Midbrain (tissue), 1 donor: ENCODE data around the gene GNAZ.
"Not testable (repeated sequence)": the region's sequence is repeated elsewhere in the genome, so short reads cannot be mapped to it uniquely, and the experiment has no call there.

ENCODE experiments used
- DNase-seq: peaks from one replicate; lab custom pipeline; 2025; lab: John Stamatoyannopoulos, UW

Gene GNAZ

DNA sequence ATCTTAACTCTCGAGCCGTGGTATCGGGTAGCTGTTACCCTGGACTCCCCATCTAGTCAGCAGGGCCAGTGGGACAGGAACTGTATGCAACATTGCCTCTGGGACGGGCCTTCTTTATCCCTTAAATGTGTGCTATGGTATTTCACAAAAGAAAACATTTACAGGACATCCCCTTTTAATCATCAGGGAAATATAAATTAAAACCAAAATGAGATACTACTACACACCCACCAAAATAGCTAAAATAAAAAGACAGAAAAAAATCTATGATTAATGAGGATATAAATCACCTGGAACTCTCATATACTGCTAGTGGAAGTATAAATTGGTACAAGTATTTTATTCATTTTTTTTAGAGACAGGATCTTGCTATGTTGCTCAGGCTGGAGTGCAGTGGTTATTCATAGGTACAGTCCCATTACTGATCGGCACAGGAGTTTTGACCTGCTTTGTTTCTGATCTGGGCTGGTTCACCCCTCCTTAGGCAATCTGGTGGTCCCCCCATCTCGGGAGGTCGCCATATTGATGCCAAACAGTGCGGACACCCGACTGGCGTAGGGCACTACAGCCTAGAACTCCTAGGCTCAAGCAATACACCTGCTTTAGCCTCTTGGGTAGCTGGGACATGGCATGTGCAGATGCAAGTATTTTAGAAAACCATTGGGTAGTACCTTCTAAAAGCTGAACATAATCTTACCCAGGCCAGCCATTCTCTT lies 62.2 kb downstream of the GNAZ start:
- DNase-seq = no peak

DNA sequence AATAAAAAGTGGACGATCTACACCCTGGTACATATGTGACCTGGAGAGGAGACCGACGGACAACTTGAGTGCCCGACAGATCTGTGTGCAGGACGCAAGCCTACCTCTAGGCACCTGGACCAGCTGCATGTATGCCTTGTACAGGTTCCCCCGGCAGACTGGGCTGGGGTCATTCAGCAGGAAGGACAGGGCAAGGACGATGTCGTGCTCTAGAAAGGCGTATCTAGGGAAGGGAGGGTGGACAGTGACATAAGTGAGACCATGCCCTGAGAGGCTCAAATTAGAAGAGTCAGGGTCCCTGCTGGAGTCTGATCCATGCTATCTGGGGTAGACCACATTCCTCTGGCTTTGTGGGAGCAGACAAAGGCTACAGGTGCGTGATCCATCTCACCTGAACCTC lies 63.6 kb downstream of the GNAZ start:
- DNase-seq = no peak

DNA sequence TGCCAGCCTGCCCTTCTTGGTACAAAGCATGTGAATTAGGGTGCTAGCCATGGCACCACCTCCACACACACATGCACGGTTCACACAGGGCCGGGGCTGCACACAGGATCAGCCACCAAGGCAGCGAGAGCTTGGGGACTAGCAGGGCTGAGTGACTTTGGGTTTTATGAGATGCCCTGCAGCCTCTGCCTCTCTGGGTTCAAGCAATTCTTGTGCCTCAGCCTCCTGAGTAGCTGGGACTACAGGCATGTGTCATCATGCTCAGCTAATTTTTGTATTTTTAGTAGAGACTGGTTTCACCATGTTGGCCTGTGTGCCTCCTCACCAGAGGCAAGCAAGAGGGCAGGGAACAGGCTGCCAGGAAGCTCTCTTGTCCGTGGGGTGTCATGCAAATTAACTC lies 66.7 kb downstream of the GNAZ start:
- not testable (repeated sequence) for DNase-seq

DNA sequence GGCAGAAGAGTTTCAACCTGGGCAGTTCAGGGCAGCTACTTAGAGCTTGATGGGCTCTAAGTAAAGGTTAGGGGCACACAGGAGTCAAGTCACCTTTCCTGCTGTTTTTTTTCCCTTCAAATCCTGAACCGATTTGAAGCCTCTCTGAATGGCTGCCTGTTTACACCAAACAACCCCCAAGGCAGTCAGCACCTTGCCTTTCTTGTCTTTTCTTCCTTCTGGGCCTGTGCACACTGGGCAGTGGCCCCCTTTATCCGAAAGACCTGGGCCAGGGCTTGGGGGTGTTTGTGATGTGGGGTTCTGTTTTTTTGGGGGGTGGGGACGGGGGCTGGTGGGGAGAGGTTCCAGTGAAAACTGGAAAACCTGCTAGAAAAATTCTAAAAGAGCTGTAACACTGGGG lies 67.1 kb downstream of the GNAZ start:
- no peak for DNase-seq

DNA sequence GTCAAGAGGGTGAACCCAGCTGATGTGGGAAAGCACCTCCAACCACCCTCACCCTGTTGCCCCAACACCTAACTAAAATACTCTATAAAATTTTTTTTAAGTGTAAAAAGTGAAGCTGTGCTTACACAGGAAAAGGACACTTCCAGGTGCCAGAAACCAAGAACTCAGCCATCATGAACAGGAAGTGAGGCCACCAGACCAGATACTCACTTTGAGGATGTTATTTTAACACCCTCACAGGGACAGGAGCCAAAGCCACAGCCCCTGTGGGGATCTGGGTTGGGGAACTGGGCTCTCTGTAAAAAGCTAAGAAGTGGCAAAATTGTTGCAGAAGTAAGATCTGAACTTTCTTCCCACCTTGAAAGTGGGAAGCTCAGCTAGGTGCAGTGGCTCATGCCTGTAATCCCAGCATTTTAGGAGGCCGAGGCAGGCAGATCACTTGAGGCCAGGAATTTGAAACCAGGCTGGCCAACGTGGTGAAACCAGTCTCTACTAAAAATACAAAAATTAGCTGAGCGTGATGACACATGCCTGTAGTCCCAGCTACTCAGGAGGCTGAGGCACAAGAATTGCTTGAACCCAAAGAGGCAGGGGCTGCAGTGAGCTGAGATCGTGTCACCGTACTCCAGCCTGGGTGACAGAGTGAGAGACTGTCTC lies 67.7 kb downstream of the GNAZ start:
- DNase-seq = no peak

DNA sequence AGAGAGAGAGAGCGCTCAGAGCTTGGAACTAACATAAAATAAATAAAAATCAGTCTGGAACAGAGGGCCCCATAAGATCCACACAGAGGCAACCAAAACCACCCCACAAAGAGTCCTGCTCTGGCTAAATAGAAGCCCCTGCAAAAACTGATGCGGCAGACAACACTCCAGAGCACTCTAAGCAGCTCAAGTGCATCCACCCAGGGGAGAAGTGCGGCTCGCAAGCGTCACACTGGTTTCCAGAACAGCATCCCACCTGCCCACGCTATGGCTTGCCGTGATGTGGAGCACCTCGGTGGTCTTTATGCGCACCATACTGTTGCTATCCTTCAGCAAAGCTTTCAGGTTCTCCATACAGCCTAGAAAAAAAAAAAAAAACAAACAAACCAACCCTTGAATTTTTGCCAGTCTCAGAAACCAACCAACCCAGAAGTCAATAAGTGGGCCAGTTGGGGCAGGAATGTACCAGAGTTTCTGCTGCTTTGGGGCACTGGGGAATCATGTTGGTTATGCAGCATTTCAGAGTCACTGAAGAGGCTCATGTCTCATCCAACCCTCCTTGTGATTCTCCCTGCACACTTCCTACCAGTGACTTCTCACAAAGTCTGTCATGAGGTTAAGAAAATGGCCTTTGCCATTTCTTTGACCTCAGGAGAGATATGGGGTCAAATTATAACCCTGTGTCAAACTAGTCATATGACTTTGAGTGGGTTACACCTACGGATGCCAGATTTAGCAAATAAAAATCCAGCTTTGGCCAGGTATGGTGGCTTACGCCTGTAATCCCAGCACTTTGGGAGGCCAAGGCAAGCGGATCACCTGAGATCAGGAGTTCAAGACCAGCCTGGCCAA lies 68.5 kb downstream of the GNAZ start:
- DNase-seq = no peak

DNA sequence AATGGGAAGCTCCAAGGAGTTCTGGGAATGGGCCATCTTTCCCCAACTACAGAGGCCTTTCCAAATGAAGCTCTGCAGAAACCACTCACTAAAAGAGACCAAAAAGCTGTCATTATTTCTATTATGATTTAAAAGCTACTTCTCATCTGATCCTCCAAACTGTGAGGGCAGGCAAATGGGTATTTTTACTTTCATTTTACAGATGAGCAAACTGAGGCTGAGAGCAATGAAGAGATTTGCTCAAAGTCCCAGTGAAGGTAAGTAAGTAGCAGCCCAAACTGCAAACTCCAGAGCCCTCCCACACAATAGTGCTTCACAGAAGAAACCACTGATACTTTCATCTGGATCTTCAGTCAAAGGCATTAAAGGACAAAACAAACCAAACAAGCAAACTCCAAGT lies 70.1 kb downstream of the GNAZ start:
- no peak for DNase-seq

DNA sequence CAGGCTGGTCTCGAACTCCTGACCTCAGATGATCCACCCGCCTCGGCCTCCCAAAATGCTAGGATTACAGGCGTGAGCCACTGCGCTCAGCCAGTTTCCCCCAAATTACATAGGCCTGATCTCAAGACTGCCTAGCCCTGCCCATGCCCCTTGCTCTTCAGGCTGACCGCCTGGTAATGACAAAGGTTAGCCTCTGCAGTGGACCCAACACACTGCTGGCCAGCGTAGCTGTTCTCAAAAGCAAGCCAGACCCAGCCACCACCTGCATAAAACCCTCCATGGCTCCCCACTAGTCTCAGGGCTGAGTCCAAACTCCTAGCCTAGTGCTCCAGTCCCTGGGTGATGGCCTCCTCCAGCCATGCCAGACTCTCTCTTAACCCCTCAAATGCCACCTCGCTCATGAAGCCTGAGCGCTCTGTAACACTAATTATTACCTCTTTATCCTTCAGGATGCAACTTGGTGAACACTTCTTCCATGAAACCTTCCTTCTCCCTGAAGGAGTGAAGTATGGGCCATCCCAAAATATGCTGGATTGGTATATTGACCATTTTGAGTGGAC lies 72.3 kb downstream of the GNAZ start:
- DNase-seq = no peak

DNA sequence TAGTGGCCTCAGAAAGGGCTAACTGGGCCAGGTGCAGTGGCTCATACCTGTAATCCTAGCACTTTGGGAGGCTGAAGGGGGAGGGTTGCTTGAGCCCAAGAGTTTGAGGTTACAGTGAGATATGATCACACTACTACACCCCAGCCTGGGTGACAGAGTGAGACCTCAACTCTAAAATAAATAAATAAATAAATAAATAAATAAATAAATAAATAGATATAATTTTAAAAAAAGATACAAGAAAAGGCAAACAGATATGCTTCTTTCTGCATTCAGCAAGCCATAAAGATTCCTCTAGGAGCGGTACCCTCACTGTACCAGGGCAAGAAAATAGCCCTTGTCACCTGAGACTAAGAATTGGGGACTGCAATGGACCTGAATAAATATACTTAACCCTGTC lies 72.8 kb downstream of the GNAZ start:
- DNase-seq = no peak

DNA sequence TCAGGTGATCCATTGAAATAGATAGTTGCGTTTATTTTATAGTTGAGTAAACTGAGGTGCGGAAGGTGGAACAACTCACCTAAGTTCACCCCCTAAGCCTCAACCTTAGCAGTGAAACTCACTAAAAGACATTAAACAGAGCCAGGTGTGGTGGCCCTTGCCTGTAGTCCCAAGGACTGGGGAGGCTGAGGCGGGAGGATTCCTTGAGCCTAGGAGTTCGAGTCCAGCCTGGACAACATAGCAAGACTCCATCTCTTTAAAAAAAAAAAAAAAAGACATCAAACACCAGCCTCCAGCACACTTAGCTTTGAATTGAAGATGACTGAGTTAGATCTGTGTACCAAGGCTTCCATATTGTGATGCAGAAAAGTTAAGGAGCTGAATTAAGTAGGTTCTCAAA lies 74.1 kb downstream of the GNAZ start:
- no peak for DNase-seq

DNA sequence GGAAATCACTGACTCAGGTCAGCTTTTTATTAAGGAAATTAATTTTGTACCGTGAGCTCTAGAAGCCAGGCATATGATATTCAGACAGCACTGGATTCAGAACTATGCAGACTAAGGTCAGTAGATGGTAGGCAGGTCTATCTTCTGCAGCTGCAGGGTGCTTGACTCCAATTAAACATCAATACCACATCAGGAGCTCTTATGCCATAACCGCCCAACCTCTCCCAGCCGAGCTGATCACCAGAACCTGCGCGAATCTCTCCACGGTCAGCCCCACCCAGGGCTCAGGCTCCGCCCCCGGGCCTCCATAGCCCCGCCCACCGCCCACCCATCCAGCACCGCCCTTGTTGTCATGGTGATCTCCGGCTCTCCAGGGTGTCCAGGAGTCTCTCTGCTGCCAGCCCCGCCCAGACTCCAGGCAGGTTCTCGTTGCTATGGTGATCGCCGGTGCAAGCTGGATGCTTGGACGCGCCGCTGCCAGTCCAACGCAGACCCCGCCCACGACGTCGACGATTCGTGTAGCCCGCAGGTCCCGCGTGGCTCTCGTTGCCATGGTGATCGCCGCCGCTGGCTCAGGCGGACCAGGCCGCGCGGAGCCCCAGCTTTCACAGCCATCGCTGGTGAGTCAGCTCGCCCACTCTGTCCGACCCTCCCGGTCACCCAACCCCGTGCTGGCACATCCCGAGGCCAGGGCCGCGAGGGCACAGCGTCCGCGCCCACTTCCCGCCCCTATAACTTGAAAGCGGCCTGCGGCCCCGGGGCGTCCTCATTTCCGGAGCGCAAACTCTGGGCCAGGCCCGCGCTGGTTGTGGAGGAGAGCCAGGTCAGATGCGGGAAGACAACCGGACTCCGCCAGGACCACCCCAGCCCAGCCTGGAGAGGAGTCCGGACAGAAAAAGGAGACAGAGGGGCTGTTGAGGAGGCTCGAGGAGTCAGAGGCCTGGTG lies 74.9 kb downstream of the GNAZ start, which contains the start of gene RAB36:
TSS of gene RAB36 (plus strand) at position 546 of the 946 bp plus-strand sequence. CDS start 1,140 bp downstream, outside the sequence.
- peak; percentile 90 for DNase-seq

DNA sequence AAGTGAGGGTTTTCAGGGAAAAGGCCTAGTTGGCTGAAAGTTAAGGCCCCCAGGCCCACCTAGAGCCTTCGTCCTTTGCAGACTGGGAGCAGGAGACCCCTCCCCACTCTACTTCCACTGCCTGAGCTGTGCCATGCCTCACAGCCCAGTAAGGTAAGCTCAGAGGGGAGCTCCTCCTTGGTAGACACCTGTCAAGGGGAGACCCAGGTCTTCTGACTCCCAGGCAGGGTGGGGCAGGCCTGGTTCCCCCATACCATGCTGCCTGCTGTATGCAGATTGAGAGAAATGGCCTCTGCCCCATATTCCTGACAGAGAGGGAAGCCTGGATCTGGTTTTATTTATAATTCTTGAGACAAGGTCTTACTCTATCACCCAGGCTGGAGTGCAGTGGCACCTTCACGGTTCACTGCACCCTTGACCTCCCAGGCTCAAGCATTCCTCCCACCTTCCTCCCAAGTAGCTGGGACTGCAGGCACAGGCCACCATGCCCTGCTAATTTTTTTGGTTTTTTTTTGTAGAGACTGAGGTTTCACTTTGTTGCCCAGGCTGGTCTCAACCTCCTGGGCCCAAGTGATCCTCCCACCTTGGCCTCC lies 75.7 kb downstream of the GNAZ start:
- DNase-seq = no peak

DNA sequence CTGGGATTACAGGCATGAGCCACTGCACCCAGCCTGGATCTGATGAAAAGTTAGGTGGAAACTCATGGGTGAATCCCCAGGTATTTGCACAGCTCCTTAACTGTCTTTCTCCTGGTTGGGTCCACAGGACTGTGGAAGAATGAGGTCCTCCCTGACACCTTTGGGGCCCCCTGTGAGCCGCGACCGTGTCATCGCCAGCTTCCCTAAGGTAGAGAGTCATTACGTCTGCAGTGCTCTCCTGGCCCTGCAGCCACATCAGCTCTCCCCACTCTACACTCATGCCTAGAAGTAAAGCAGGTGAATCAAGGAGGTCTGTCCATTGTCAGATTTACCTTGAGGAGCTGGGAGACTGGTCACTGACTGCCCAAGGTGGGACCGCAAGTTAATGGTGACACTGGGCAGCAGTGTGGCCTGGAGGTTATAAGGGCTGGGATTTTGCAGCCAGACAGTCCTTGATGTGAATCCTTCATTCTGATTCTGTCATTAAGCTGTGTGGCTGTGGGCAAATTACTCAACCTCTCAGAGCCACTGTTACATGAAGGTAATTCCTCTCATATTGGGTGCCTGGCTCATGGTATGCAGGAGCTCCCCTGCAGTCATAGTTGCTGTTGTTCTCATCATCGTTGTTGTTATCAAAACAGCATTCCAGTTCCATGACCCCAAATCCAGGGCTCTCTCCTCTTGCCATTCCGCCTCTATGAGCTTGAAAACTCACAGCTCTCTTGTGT lies 76.3 kb downstream of the GNAZ start:
- DNase-seq = no peak

DNA sequence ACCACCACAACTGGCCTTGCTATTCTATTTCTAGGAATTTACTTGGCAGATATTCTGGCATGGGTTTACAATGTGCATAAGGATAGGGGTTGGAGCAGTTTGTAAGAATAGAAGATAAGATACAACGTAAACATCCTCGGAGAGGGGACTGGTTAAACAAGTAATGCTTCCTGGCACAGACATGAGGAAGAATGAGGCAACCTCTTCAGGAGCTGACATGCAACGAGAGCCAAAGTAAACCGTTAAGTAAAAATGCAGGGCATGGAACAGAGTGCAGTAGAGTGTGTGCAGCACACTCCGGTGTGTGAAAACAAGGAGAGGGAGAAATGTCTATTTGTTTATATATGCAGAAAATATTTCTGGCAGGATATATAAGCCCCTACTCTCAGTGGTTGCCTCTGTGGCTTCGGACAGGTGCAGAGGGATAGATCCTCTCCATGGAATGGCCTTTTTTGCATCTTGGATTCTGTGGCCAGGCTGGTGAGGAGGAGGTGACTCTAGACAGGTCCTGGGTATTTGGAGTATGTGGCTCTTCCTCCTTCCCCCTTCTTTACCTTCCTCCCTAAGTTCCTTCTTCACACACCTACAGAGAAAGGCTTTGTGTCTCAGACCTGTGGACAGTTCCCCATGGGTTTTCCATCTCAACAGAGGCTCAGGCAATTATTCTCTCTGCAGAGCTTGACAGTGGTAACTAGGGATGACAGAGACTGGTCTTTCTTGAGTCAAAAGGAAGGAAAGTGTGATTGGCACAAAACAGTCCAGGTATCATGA lies 77.5 kb downstream of the GNAZ start:
- no peak for DNase-seq

DNA sequence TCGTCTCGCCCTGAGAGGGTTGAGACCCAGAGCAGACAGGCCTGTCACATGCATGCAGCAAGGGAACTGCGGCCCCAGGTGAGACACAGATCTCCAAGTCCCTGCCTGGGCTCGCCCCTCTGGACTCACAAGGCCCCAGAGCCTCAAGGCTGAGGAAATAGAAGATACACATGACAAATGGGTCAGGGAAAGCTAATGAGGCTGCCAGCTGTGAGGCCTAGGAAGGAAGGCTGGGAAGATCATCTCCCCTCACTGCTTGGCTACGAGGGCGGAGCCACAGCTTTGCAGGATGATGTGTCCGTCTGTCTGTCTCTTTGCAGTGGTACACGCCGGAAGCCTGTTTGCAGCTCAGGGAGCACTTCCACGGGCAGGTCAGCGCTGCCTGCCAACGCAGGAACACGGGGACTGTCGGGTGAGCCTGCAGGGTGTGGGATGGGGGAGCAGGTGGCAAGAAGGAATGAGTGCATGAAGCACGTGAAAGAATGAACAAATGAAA lies 79.5 kb downstream of the GNAZ start:
- no peak for DNase-seq

DNA sequence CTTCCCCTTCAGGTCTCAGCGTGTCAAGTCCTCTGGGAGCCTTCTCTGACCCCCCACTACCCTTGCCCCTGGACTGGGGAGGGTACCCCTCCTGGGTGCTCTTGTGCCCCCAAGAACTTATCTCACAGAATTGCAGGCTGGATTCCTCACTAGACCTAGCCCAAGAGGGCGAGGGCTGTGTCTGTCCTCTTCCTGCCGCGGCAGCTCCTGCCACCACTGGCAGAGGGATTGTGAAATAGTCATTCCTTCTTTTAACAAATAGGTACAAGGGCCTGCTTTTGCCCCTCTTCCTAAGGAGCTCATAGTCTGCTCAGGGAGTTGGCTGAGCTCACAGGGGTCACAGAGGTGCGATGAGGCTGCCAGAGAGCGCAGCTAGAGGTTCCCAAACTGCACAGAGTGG lies 80.4 kb downstream of the GNAZ start:
- DNase-seq = no peak

DNA sequence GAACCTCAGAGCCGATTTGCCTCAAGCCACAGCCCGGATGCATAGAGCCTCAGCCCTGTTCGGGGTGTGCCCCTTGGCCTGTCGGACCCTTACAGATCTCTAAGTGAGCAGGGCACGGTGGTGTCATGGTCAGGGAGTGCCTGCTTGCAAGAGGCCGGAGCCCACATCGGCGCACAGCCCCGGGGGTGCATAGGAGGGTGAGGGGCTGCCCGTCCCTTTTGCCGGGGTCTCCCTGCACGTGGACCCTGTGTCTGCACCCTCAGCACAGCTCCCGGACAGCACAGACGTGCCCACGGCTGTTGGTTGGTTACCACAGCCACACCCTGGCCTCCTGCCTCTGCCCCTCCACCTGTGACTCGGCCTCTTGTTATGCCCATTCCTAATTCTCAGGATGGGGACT lies 81.5 kb downstream of the GNAZ start:
- DNase-seq = no peak

DNA sequence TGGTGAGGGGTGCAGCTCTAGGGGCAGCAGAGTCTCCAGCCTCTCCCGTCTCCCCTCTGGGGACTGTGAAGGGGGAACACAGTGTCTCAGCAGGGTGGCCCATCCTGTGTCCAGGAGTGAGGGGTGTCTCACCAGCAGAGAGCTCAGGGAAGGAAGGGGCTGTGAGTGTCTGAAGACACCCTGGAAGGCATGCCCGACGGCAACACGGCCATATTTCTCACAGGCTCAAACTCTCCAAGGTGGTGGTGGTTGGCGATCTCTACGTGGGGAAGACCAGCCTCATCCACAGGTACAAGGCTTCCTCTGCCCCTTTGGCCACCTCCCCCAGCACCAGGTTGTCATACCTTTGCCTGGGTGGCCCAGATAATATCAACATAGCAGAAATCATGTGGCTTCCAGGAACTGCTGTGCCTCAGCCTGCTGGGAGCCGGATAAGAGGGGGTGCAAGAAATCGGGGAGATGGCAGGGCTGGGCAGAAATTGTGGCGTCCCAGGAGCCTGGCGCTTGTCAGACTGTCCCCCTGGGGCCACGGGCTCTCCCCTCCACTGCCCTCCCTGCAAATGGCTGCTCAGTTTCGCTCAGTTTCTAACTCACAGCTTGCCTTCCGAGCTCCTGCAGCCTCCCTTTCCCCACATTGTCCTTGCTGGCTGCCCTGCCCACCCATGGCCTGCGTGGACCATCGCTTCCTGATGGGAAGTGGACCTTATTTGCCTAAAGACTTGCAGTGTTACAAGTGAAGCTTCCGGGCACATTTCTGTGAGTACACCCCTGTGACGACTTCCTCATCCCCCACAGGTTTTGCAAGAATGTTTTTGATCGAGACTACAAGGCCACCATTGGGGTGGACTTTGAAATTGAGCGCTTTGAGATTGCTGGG lies 82.2 kb downstream of the GNAZ start:
- no peak for DNase-seq
